Tibial artery (tissue), 4 donors: Measurements from ENCODE around the gene TCTN2.
A peak's percentile ranks its signal among the peaks of the same experiment; 100 is the strongest.

ENCODE experiments used
- DNase-seq, 2 donors: peaks; one replicate each; pipeline ENCODE4 v3.0.0-alpha.2; 2019
- H3K27ac ChIP-seq, 2 donors: fragments of 200-600 bp; sonication (generic) in 1 of 2; 1 replicate in 1 of 2; 2 replicates in 1 of 2; pipeline ENCODE4 v1.5.1; 2018 to 2019; ENCODE audit warnings: mild to moderate bottlenecking in 1 of 2
- H3K27me3 ChIP-seq, 2 donors: fragments of 200-600 bp; sonication (generic) in 1 of 2; one replicate each; pipeline versions ENCODE4 v1.5.1 to v1.6.0; 2016 to 2019
- H3K36me3 ChIP-seq, 3 donors: fragments of 200-600 bp; sonication (generic) in 2 of 3; one replicate each; pipeline ENCODE4 v1.5.1; 2016 to 2019; ENCODE audit warnings: mild to moderate bottlenecking in 2 of 3
- H3K4me1 ChIP-seq, 4 donors: fragments of 200-600 bp; sonication (generic) in 2 of 4; 1 replicate in 3 of 4; 2 replicates in 1 of 4; pipeline ENCODE4 v1.5.1; 2016 to 2019
- H3K4me3 ChIP-seq, 2 donors: fragments of 200-600 bp; sonication (generic) in 1 of 2; 1 replicate in 1 of 2; 2 replicates in 1 of 2; pipeline ENCODE4 v1.5.1; 2018 to 2019; ENCODE audit warnings: mild to moderate bottlenecking in 2 of 2
- H3K9me3 ChIP-seq, 3 donors: fragments of 200-600 bp; sonication (generic) in 1 of 3; one replicate each; pipeline ENCODE4 v1.5.1; 2016 to 2019
- intact Hi-C: fragments of 100-400 bp; cut with DNase I; formaldehyde crosslinking; loops from one replicate; pipeline ENCODE4 v1.15.0; 2023; ENCODE audit warnings: low total_unique reads
- TF ChIP-seq, protein P1 (sequence below), 2 experiments: fragments of 200-600 bp in 1 of 2; fragments of 450-650 bp in 1 of 2; IDR thresholded peaks; one replicate each; pipeline ENCODE4 v1.5.1; 2017 to 2019; ENCODE audit warnings: antibody characterized with exemption in 2 of 2, mild to moderate bottlenecking in 1 of 2, moderate library complexity in 1 of 2

Gene TCTN2

DNA sequence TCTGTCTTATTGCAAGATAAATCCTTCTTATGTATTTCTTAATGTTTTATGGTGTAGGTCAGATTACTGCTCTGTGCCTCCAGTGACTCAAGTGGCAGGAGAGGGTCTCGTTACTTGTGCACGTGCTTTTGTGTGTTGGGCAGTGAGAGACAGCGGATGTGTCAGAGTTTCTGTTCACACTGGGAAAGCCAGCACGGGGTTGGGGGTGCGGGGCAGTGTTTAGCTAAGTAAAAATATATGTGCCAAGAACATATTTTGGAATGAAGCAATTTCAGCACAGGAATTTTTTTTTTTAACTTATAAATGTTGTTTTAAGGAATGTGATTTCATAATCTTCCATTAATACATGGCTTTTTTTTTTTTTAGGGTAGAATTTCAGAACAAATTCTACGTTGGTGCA is 86.6 kb downstream of the TCTN2 start:
- peaks cover 0 to 14% of the 10 kb centered on the region in 2 donors for H3K27me3 ChIP-seq
- peak; percentile 91 to 95 for DNase-seq
- H3K9me3 ChIP-seq = no peaks in the 10 kb centered on the region
- H3K36me3 ChIP-seq = peaks cover 0 to 42% (median 33%) of the 10 kb centered on the region in 3 donors
- peaks cover 0 to 57% (median 18%) of the 10 kb centered on the region in 4 donors for H3K4me1 ChIP-seq
- peak overlapping the region; percentile 71 to 75 for H3K27ac ChIP-seq
- TF ChIP-seq, protein P1, sequence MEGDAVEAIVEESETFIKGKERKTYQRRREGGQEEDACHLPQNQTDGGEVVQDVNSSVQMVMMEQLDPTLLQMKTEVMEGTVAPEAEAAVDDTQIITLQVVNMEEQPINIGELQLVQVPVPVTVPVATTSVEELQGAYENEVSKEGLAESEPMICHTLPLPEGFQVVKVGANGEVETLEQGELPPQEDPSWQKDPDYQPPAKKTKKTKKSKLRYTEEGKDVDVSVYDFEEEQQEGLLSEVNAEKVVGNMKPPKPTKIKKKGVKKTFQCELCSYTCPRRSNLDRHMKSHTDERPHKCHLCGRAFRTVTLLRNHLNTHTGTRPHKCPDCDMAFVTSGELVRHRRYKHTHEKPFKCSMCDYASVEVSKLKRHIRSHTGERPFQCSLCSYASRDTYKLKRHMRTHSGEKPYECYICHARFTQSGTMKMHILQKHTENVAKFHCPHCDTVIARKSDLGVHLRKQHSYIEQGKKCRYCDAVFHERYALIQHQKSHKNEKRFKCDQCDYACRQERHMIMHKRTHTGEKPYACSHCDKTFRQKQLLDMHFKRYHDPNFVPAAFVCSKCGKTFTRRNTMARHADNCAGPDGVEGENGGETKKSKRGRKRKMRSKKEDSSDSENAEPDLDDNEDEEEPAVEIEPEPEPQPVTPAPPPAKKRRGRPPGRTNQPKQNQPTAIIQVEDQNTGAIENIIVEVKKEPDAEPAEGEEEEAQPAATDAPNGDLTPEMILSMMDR (IDR thresholded peaks at IDR 0.05) = no peak
- intact Hi-C loops = no loop called here
- H3K4me3 ChIP-seq = no peak overlapping the region
